Transverse colon (tissue), 4 donors: ENCODE data around the gene CACNA2D2. TPM values are rescaled to one million over a fixed set of nuclear protein-coding genes. Genes with fewer than 3 reads are reported as not detected.

ENCODE experiments used
- DNase-seq: peaks from one replicate; pipeline ENCODE4 v3.0.0-alpha.2; 2019
- H3K27ac ChIP-seq, 4 donors: fragments of 200-600 bp; sonication (generic); 2 replicates each; pipeline ENCODE4 v1.5.1; 2016 to 2018; ENCODE audit warnings: inconsistent platforms in 4 of 4
- H3K27me3 ChIP-seq: fragments of 200-600 bp; sonication (generic); 2 replicates; pipeline ENCODE4 v1.5.1; 2017; ENCODE audit warnings: inconsistent platforms
- H3K36me3 ChIP-seq, 4 donors: fragments of 200-600 bp; sonication (generic); 2 replicates each; pipeline ENCODE4 v1.5.1; 2017 to 2019; ENCODE audit warnings: inconsistent platforms in 4 of 4
- H3K4me1 ChIP-seq, 4 donors: fragments of 200-600 bp; sonication (generic); 2 replicates each; pipeline ENCODE4 v1.5.1; 2017 to 2020; ENCODE audit warnings: inconsistent platforms in 4 of 4
- H3K4me3 ChIP-seq, 4 donors: fragments of 200-600 bp; sonication (generic); 1 replicate in 1 of 4; 2 replicates in 3 of 4; pipeline versions ENCODE4 v1.5.1 to v1.6.1; 2017 to 2019; ENCODE audit warnings: inconsistent platforms in 4 of 4
- H3K9me3 ChIP-seq, 2 donors: fragments of 200-600 bp; sonication (generic); 2 replicates each; pipeline ENCODE4 v1.5.1; 2017 to 2019; ENCODE audit warnings: inconsistent platforms in 2 of 2
- EP300 ChIP-seq: sonication (generic); formaldehyde crosslinking; IDR thresholded peaks from one replicate; pipeline ENCODE4 v1.6.1; 2017; ENCODE audit warnings: antibody characterized with exemption, low read depth
- POLR2A ChIP-seq: fragments of 450-650 bp; IDR thresholded peaks from one replicate; pipeline ENCODE4 v1.6.1; 2016; ENCODE audit warnings: antibody characterized with exemption, mild to moderate bottlenecking, moderate library complexity
- POLR2AphosphoS5 ChIP-seq, 3 donors: sonication (generic); formaldehyde crosslinking; IDR thresholded peaks; one replicate each; pipeline ENCODE4 v1.6.1; 2016; ENCODE audit warnings: antibody characterized with exemption in 3 of 3
- WGBS, 2 donors: methylation state at CpG; one replicate each; pipeline ENCODE4 v1.1.5; 2018; ENCODE audit warnings: low coverage in 1 of 2; 5-methylcytosine and 5-hydroxymethylcytosine counted together
- in situ Hi-C, 4 donors: fragments of 200-750 bp; cut with MboI; loops; one replicate each; pipeline versions ENCODE4 v1.15.0 to v1.15.1; 2017; ENCODE audit warnings: low sequenced_read_pairs in 3 of 4, low pct_ligation_motif_present in 1 of 4, low pct_unique_long_range_greater_than_20kb in 1 of 4
- intact Hi-C: fragments of 100-400 bp; cut with DNase I; formaldehyde crosslinking; loops from one replicate; pipeline ENCODE4 v1.15.1; 2023; ENCODE audit warnings: low total_unique reads
- total RNA-seq, 4 donors: library from RNA; depleted of rRNA; stranded (reverse); fragments of >200 nt; gene quantifications; one replicate each; pipeline ENCODE4 v1.1.0, GENCODE V29; 2016
- TF ChIP-seq, protein P1 (sequence below), 5 experiments: fragments of 200-600 bp in 3 of 5; fragments of 450-650 bp in 2 of 5; sonication (generic) in 3 of 5; IDR thresholded peaks; 1 replicate in 2 of 5; 2 replicates in 3 of 5; pipeline ENCODE4 v1.5.1; 2016 to 2017; ENCODE audit warnings: antibody characterized with exemption in 5 of 5, inconsistent platforms in 3 of 5, mild to moderate bottlenecking in 2 of 5, moderate library complexity in 1 of 5

The CACNA2D2 gene
- total RNA-seq, 4 donors from 2014 or later, result 0.48 to 2.2 (median 0.87) TPM

DNA sequence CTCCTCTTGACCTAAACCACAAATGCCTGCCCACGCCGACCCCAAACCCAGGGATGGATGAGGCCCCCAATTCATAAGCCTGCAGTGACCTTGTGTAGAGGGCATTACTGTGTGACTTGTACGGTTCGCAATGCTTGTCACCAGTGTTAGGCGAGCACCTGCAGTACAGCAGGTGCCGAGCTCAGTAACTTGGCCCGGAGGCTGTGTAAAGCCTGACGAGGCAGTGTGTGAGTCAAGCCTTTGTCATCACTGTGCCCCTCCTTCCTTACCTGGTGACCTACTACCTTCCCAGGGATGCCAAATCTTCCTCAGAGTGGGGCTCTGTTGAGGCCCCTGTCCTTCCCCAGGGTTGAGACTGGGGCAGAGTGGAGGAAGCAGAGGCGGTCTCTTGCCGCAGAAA is 106.9 kb downstream of the CACNA2D2 start:
- H3K27ac ChIP-seq, result no peak overlapping the region
- TF ChIP-seq POLR2AphosphoS5 (IDR thresholded peaks at IDR 0.05) (no peak), EP300 (no peak), POLR2A (no peak)
- TF ChIP-seq, protein P1, sequence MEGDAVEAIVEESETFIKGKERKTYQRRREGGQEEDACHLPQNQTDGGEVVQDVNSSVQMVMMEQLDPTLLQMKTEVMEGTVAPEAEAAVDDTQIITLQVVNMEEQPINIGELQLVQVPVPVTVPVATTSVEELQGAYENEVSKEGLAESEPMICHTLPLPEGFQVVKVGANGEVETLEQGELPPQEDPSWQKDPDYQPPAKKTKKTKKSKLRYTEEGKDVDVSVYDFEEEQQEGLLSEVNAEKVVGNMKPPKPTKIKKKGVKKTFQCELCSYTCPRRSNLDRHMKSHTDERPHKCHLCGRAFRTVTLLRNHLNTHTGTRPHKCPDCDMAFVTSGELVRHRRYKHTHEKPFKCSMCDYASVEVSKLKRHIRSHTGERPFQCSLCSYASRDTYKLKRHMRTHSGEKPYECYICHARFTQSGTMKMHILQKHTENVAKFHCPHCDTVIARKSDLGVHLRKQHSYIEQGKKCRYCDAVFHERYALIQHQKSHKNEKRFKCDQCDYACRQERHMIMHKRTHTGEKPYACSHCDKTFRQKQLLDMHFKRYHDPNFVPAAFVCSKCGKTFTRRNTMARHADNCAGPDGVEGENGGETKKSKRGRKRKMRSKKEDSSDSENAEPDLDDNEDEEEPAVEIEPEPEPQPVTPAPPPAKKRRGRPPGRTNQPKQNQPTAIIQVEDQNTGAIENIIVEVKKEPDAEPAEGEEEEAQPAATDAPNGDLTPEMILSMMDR (IDR thresholded peaks at IDR 0.05), result no peak
- no peaks in the 10 kb centered on the region for H3K9me3 ChIP-seq
- no peak for DNase-seq
- H3K36me3 ChIP-seq, result no peaks in the 10 kb centered on the region
- WGBS, 2 donors, result 84% methylated on average over 10 of the region's 10 CpGs; no CpG with 5 or more reads in 1 of the 2 donors
- no peaks in the 10 kb centered on the region for H3K4me1 ChIP-seq
- H3K27me3 ChIP-seq, result no peaks in the 10 kb centered on the region
- intact Hi-C loops (no loop called here), in situ Hi-C loops (no loop called here)
- H3K4me3 ChIP-seq, result no peak overlapping the region

GRCh38 chr3:50395070-50395860 is 108.2 kb downstream of the CACNA2D2 start:
- intact Hi-C loops (no loop called here), in situ Hi-C loops (no loop called here)
- TF ChIP-seq POLR2A (no peak), POLR2AphosphoS5 (IDR thresholded peaks at IDR 0.05) (no peak), EP300 (no peak)
- TF ChIP-seq, protein P1 (IDR thresholded peaks at IDR 0.05), result no peak
- no peak overlapping the region for H3K4me3 ChIP-seq
- no peak overlapping the region for H3K27ac ChIP-seq
- WGBS, 2 donors, result 88% methylated on average over 10 of the region's 10 CpGs; no CpG with 5 or more reads in 1 of the 2 donors
- H3K27me3 ChIP-seq, result no peaks in the 10 kb centered on the region
- no peak for DNase-seq
- H3K9me3 ChIP-seq, result no peaks in the 10 kb centered on the region
- no peaks in the 10 kb centered on the region for H3K36me3 ChIP-seq
- peaks cover 3 to 7% (median 6%) of the 10 kb centered on the region in 4 donors for H3K4me1 ChIP-seq

DNA sequence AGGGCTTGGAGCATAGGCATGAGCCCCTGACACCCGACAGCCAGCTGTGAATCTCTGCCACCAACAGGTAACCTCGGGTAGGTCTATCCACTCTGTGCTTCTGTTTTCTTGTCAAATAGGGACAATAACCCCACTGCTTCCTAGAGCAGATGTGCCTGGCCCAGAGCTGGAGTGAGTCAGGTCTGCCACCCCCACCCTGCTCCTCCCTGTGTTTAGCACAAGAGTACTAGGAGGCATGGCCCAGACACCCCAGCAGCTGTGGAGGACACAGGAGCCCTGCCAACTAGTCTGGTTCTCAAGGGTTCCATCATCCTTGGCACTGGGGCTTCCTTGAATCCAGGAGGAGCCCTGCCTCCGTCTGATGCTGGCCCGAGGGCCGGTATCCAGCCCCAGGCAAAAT is 110.4 kb downstream of the CACNA2D2 start:
- intact Hi-C loops, result no loop called here
- TF ChIP-seq, protein P1 (IDR thresholded peaks at IDR 0.05), result no peak
- TF ChIP-seq EP300 (no peak), POLR2A (no peak), POLR2AphosphoS5 (IDR thresholded peaks at IDR 0.05) (no peak)
- in situ Hi-C loops, result no loop called here
- H3K27ac ChIP-seq, result no peak overlapping the region
- H3K4me3 ChIP-seq, result no peak overlapping the region
- no peaks in the 10 kb centered on the region for H3K27me3 ChIP-seq
- H3K4me1 ChIP-seq, result peaks cover 3 to 7% (median 6%) of the 10 kb centered on the region in 4 donors
- DNase-seq, result no peak
- no peaks in the 10 kb centered on the region for H3K36me3 ChIP-seq
- no peaks in the 10 kb centered on the region for H3K9me3 ChIP-seq
- 78% methylated on average over 5 of the region's 5 CpGs; no CpG with 5 or more reads in 1 of the 2 donors for WGBS, 2 donors

- Histone ChIP-seq H3K27ac (no peak overlapping the region), H3K27me3 (no peaks in the 10 kb centered on the region), H3K36me3 (no peaks in the 10 kb centered on the region), H3K4me1 (peaks cover 3 to 7% (median 6%) of the 10 kb centered on the region in 4 donors), H3K9me3 (no peaks in the 10 kb centered on the region), H3K4me3 (no peak overlapping the region)
- TF ChIP-seq POLR2A (no peak), POLR2AphosphoS5 (IDR thresholded peaks at IDR 0.05) (no peak), EP300 (no peak)
- TF ChIP-seq, protein P1 (IDR thresholded peaks at IDR 0.05), result no peak
- no peak for DNase-seq
- intact Hi-C loops, result no loop called here
- in situ Hi-C loops, result no loop called here
- 65% methylated on average over 2 of the region's 5 CpGs; no CpG with 5 or more reads in 1 of the 2 donors for WGBS, 2 donors
These were observed 111.2 kb downstream of the CACNA2D2 start for GRCh38 chr3:50392101-50392715.
